Stimulated activated CD8-positive, alpha-beta memory T cell treated with anti-CD3 and anti-CD28 coated beads, Interleukin-15, amount 100 ng/mL, for 1 hour (primary cell): ENCODE measurements around the gene TPSD1.
"Not testable (repeated sequence)": the region's sequence is repeated elsewhere in the genome, so short reads cannot be mapped to it uniquely, and the experiment has no call there.

Experiments
- DNase-seq: peaks from one replicate; pipeline ENCODE4 v3.0.0-alpha.2; 2020; ENCODE audit warnings: low read depth

The TPSD1 gene

GRCh38 chr16:1241081-1241480, 14.8 kb upstream of the TPSD1 start:
- DNase-seq: not testable (repeated sequence)

- not testable (repeated sequence) for DNase-seq
Observed at GRCh38 chr16:1243363-1243762, 12.5 kb upstream of the TPSD1 start.

- DNase-seq: not testable (repeated sequence)
Observed at GRCh38 chr16:1243907-1244850, 11.7 kb upstream of the TPSD1 start.

GRCh38 chr16:1244881-1245280, 11.0 kb upstream of the TPSD1 start:
- no peak for DNase-seq

GRCh38 chr16:1245452-1246020, 10.3 kb upstream of the TPSD1 start:
- DNase-seq: no peak

GRCh38 chr16:1247903-1248537, 7.8 kb upstream of the TPSD1 start:
- not testable (repeated sequence) for DNase-seq

- not testable (repeated sequence) for DNase-seq
Observed at GRCh38 chr16:1249031-1249755, 6.7 kb upstream of the TPSD1 start.

GRCh38 chr16:1253701-1254364, 2.0 kb upstream of the TPSD1 start:
- not testable (repeated sequence) for DNase-seq

GRCh38 chr16:1254821-1255220, 1.0 kb upstream of the TPSD1 start:
- DNase-seq: not testable (repeated sequence)

GRCh38 chr16:1256296-1256873, 516 bp downstream of the TPSD1 start:
- DNase-seq: not testable (repeated sequence)

- no peak for DNase-seq
Observed at GRCh38 chr16:1256874-1257322, 1.0 kb downstream of the TPSD1 start.

- no peak for DNase-seq
Observed at GRCh38 chr16:1257561-1258224, 1.8 kb downstream of the TPSD1 start.

GRCh38 chr16:1258225-1258600, 2.3 kb downstream of the TPSD1 start:
- DNase-seq: no peak

GRCh38 chr16:1258906-1259759, 3.3 kb downstream of the TPSD1 start:
- DNase-seq: no peak

GRCh38 chr16:1259760-1260068, 3.8 kb downstream of the TPSD1 start:
- DNase-seq: no peak

GRCh38 chr16:1260101-1260680, 4.3 kb downstream of the TPSD1 start:
- no peak for DNase-seq

GRCh38 chr16:1261131-1261892, 5.4 kb downstream of the TPSD1 start:
- DNase-seq: no peak

GRCh38 chr16:1262210-1262845, 6.5 kb downstream of the TPSD1 start:
- no peak for DNase-seq
